NCI-H2081 (cell line): ENCODE data around the gene KASH5.

Source experiments
- DNase-seq, 2 experiments: peaks; one replicate each; lab custom pipeline; 2025; lab: John Stamatoyannopoulos, UW

Gene KASH5

GRCh38 chr19:49422407-49423070, 34.5 kb downstream of the KASH5 start:
- DNase-seq, result peak in 1 of 2 experiments; percentile 18

GRCh38 chr19:49423071-49423984, 35.3 kb downstream of the KASH5 start, which contains the start of gene PTH2:
PTH2 (minus strand) TSS chr19:49423441; CDS start chr19:49423339, 102 bp downstream.
- DNase-seq, result no peak

GRCh38 chr19:49423985-49424303, 35.9 kb downstream of the KASH5 start:
- no peak for DNase-seq

GRCh38 chr19:49425178-49425577, 37.1 kb downstream of the KASH5 start, which contains the start of gene GFY:
GFY (plus strand) TSS chr19:49425388; CDS start chr19:49426431, 1,043 bp downstream.
- no peak for DNase-seq

- DNase-seq, result no peak
These were observed 38.0 kb downstream of the KASH5 start for GRCh38 chr19:49425922-49426592.

GRCh38 chr19:49427339-49427738, 39.3 kb downstream of the KASH5 start:
- no peak for DNase-seq

GRCh38 chr19:49427855-49428546, 40.0 kb downstream of the KASH5 start:
- no peak for DNase-seq

- no peak for DNase-seq
These were observed 40.8 kb downstream of the KASH5 start for GRCh38 chr19:49428547-49429451.

GRCh38 chr19:49430172-49430677, 42.2 kb downstream of the KASH5 start:
- DNase-seq, result no peak

GRCh38 chr19:49430678-49431329, 42.8 kb downstream of the KASH5 start:
- no peak for DNase-seq

- no peak for DNase-seq
These were observed 43.3 kb downstream of the KASH5 start for GRCh38 chr19:49431330-49431749.

- no peak for DNase-seq
These were observed 44.4 kb downstream of the KASH5 start for GRCh38 chr19:49432141-49433073.

GRCh38 chr19:49433240-49433901, 45.3 kb downstream of the KASH5 start:
- no peak for DNase-seq

- DNase-seq, result no peak
These were observed 47.0 kb downstream of the KASH5 start for GRCh38 chr19:49434907-49435583.

GRCh38 chr19:49435670-49436069, 47.6 kb downstream of the KASH5 start:
- no peak for DNase-seq

GRCh38 chr19:49436381-49437017, 48.5 kb downstream of the KASH5 start:
- no peak for DNase-seq

GRCh38 chr19:49437231-49437630, 49.2 kb downstream of the KASH5 start:
- DNase-seq, result no peak
